Body of pancreas (tissue), 4 donors: ENCODE data around the gene RAB8A.

Source experiments
- CTCF ChIP-seq, 7 experiments: fragments of 450-650 bp in 4 of 7; fragments of 200-600 bp in 3 of 7; sonication (generic) in 3 of 7; IDR thresholded peaks; one replicate each; pipeline ENCODE4 v1.5.1; 2016 to 2019; ENCODE audit warnings: antibody characterized with exemption in 7 of 7
- POLR2A ChIP-seq, 3 donors: fragments of 450-650 bp; IDR thresholded peaks; one replicate each; pipeline ENCODE4 v1.6.1; 2016; ENCODE audit warnings: antibody characterized with exemption in 3 of 3, mild to moderate bottlenecking in 2 of 3

- TF ChIP-seq CTCF (IDR thresholded peaks at IDR 0.05) (no peak), POLR2A (IDR thresholded peaks at IDR 0.05) (no peak)
These were observed 38.2 kb upstream of the RAB8A start for GRCh38 chr19:16073481-16073880.
